ENCODE results near the gene PRC1.

DNA sequence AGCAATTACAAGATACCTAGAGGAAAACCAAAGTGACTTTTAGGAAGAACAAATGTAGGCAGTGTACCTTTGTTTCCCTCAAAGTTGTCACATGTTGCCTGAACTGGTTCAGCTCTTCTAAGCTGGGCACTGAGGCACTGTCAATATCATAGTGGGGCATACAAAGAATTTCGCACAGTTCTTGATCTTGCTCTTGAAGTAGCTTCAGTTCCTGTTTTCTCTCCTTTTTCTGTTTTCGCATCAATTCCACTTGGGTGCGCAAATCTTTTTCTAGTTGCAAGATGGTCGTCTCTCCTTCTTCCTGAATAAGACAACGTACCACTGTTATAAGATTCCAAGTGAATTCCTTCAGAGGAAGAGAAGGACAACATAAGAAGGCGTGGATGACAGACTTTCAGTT is 12.7 kb downstream of the PRC1 start:
- TF ChIP-seq, protein P1, sequence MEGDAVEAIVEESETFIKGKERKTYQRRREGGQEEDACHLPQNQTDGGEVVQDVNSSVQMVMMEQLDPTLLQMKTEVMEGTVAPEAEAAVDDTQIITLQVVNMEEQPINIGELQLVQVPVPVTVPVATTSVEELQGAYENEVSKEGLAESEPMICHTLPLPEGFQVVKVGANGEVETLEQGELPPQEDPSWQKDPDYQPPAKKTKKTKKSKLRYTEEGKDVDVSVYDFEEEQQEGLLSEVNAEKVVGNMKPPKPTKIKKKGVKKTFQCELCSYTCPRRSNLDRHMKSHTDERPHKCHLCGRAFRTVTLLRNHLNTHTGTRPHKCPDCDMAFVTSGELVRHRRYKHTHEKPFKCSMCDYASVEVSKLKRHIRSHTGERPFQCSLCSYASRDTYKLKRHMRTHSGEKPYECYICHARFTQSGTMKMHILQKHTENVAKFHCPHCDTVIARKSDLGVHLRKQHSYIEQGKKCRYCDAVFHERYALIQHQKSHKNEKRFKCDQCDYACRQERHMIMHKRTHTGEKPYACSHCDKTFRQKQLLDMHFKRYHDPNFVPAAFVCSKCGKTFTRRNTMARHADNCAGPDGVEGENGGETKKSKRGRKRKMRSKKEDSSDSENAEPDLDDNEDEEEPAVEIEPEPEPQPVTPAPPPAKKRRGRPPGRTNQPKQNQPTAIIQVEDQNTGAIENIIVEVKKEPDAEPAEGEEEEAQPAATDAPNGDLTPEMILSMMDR (IDR thresholded peaks at IDR 0.05) = no peak
- no peak for TF ChIP-seq POLR2A (IDR thresholded peaks at IDR 0.05)

All from Peyer's patch (tissue), 4 donors.